Left cardiac atrium (tissue), 4 donors: ENCODE results near the gene ATF7. TPM values are rescaled to one million over a fixed set of nuclear protein-coding genes. Genes with fewer than 3 reads are reported as not detected.
"Not testable (repeated sequence)": the region's sequence is repeated elsewhere in the genome, so short reads cannot be mapped to it uniquely, and the experiment has no call there.

Experiments used
- ATAC-seq, 2 donors: fragments of 200-7000 bp; cut with Tn5 transposase; one replicate each; pipeline ENCODE4 v1.9.1; 2020; ENCODE audit warnings: mild to moderate bottlenecking in 2 of 2, moderate library complexity in 2 of 2
- DNase-seq: peaks from one replicate; pipeline ENCODE4 v3.0.0-alpha.2; 2020
- intact Hi-C, 2 donors: fragments of 100-400 bp; cut with DNase I; formaldehyde crosslinking; loops; one replicate each; pipeline versions ENCODE4 v1.14.1 to v1.15.1; 2022 to 2023
- total RNA-seq, 2 donors: library from RNA; stranded (reverse); fragmentation: NEBNext Ultra II Directional; extraction: Animal tissue kit (Norgen Biotek cat#: 25700); gene quantifications; one replicate each; pipeline ENCODE4 v1.2.1, GENCODE V29; 2021
- donor health status: DM: no; HTN: yes; CAD: no.
- donor health status: DM: no; HTN: yes; CAD: no; lungs with severe emphysema.
- donor health status: DM: yes; HTN: yes; CAD: no.
- donor health status: Dilated cardiomyopathy.

ATF7 gene
- total RNA-seq, 2 donors from 2014 or later = 30.1 to 34.7 TPM

DNA sequence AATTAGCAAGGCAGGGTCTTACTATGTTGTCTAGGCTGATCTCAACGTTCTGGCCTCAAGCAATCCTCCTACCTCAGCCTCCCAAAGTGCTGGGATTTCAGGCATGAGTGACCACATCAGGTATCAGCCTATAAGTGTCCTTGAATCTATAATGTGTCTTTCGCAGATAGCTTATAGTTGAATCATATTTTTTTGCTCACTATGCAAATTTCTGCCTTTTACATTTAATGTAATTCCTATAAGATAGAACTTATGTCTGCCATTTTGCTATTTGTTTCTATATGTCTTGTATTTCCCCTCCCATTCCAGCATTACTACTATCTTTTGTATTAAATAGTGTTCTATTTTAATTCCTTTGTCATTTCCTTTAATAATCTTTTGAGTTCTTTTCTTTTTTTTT is 10.5 kb upstream of the ATF7 start:
- DNase-seq (no peak), ATAC-seq (no peak)
- intact Hi-C loops = no loop called here

GRCh38 chr12:53635708-53636107 is 9.5 kb upstream of the ATF7 start:
- intact Hi-C loops, DNase-seq, ATAC-seq: not testable (repeated sequence)

GRCh38 chr12:53631721-53632120 is 5.5 kb upstream of the ATF7 start:
- intact Hi-C loops = no loop called here
- DNase-seq (no peak), ATAC-seq (no peak)

DNA sequence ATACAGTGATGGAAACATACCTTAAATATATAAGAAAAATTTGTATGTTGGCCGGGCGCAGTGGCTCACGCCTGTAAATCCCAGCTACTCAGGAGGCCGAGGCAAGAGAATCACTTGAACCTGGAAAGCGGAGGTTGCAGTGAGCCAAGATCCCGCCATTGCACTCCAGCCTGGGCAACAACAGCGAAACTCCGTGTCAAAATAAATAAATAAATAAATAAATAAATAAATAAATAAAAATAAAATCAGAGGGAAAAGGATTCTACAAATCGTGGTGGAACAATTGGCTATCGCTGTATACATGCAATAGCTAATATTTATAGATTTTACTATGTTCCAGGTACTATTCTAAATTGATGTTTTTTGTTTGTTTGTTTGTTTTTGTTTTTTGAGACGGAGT is 1.7 kb upstream of the ATF7 start:
- DNase-seq = no peak
- ATAC-seq = no peak
- intact Hi-C loops = loop anchor here in 1 of 2 donors (5.0 kb wide), 2 partner anchors 44 to 86 kb away; no protein-coding TSS in a partner anchor

GRCh38 chr12:53626702-53627169 is 554 bp upstream of the ATF7 start:
- intact Hi-C loops = loop anchor here in 1 of 2 donors (5.0 kb wide), 2 partner anchors 46 to 84 kb away; no protein-coding TSS in a partner anchor
- ATAC-seq (no peak), DNase-seq (no peak)

DNA sequence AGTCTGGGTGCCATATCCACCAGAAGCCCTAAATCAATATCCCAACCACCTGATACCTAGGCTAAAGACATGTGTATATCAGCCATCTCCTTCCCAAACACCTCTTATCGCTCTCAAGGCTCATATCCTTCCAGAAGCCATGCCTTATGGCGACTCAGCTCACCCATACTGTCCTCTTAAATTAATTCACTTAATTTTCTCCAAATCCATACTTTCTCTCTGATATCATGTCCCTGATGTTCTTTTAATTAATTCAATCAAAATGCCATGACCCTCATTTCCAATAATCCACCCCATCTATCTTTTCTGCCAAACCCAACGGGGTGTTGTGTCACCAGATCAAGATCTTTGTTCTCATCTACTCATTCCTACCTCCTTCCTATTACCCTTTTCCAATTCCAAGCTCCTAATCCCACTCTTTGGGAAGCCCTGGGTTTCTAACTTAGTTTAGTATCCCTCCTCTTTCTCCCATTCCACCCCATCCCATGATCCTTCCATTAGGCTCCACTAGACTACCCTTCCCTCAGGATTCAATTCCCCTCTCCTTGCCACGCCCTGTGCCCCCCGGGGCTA is 723 bp downstream of the ATF7 start:
- intact Hi-C loops = loop anchor here in 1 of 2 donors (5.0 kb wide), 2 partner anchors 47 to 83 kb away; no protein-coding TSS in a partner anchor
- no peak for ATAC-seq

GRCh38 chr12:53624956-53625355 is 1.2 kb downstream of the ATF7 start:
- intact Hi-C loops = loop anchor here in 1 of 2 donors (5.0 kb wide), 2 partner anchors 47 to 83 kb away; no protein-coding TSS in a partner anchor
- DNase-seq (no peak), ATAC-seq (no peak)

More for the DNA sequence above, 723 bp downstream of the ATF7 start:
- DNase-seq = no peak

DNA sequence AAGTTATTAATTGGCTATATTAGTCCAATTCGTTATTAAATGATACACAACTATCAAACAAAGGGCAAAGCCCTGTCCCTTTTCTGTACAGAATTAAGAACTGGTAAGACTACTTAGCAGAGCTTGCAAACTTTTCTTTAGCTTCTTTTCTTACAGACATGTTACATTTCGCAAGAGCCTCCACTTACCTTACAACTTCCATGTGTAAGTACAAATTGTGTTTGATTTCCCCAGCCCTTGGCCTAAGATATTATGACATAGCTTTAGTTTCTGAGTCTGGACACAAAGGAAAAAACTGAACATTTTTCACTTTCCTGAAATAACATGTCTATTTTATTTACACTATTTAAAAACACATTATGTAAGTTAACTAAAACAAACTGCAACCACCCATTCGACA is 1.7 kb downstream of the ATF7 start:
- no peak for ATAC-seq
- DNase-seq = no peak
- intact Hi-C loops = no loop called here

- intact Hi-C loops = no loop called here
- ATAC-seq = peak in 1 of 2 donors; percentile 6
- DNase-seq = no peak
Observed at GRCh38 chr12:53623548-53624385, 2.4 kb downstream of the ATF7 start.

DNA sequence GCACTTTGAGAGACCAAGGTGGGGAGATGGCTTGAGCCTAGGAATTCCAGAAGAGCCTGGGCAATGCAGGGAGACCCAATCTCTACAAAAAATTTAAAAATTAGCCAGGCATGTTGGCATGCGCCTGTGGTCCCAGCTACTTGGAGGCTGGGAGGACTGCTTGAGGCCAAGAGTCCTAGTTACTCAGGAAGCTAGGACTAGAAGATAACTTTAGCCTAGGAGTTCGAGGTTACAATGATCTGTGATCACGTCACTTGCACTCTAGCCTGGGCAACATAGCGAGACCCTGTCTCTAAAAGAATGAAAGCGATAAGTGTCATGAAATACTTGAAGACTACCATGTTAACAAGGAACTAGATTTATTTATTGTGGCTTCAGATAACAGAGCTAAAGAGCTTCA is 3.5 kb downstream of the ATF7 start:
- DNase-seq (no peak), ATAC-seq (no peak)
- intact Hi-C loops = no loop called here

GRCh38 chr12:53618275-53618674 is 7.9 kb downstream of the ATF7 start:
- intact Hi-C loops = no loop called here
- DNase-seq = no peak
- ATAC-seq = no peak

- intact Hi-C loops = no loop called here
- ATAC-seq = no peak
- DNase-seq = no peak
Observed at GRCh38 chr12:53617700-53618099, 8.5 kb downstream of the ATF7 start.

DNA sequence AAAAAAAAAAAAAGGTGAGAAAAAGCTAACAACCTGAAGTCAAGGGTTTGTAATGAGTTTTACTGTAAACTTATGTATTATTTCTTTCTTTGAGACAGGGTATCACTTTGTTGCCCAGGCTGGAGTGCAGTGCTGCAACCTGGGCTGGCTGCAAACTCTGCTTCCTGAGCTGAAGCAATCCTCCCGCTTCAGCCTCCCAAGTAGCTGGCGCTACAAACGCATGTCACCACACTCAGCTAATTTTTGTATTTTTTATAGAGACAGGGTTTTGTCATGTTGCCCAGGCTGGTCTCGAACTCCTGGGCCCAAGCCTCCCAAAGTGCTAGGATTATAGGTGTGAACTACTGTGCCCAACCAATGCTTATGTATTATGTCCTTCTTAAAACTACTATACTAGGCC is 9.2 kb downstream of the ATF7 start:
- intact Hi-C loops = no loop called here
- ATAC-seq (no peak), DNase-seq (no peak)

GRCh38 chr12:53613821-53614220 is 12.4 kb downstream of the ATF7 start:
- DNase-seq (no peak), ATAC-seq (no peak)
- intact Hi-C loops = no loop called here

DNA sequence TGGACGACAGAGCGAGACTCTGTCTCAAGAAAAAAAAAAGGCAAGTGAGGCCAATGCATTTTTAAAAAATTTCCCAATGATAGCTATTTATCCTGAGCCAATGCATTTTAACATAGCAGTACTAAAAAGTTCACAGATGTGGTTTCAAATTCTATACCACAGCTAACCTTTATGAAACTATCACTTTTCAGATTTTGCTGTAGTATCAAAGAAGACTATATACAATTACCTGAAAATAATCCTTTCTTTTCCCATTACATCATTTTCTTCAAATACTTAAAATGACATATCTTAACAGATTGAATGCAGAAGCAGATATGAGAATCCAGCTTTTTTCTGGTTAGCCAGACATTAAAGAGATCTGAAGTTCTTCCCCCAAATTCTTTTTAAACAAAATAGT is 13.2 kb downstream of the ATF7 start:
- DNase-seq (no peak), ATAC-seq (no peak)
- intact Hi-C loops = no loop called here

DNA sequence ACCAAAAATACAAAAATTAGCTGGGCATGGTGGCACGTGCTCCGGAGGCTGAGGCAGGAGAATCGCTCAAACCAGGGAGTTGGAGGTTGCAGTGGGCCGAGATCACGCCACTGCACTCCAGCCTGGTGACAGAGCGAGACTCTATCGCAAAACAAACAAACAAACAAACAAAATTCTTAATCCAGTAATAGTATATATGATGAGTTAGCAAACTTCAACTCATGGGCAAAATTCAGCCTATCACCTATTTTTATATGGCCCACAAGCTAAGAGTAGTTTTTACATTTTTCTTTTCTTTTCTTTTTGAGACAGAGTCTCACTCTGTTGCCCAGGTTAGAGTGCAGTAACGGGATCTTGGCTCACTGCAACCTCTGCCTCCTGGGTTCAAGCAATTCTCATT is 14.9 kb downstream of the ATF7 start:
- DNase-seq (no peak), ATAC-seq (no peak)
- intact Hi-C loops = no loop called here

GRCh38 chr12:53606688-53607087 is 19.5 kb downstream of the ATF7 start:
- DNase-seq, ATAC-seq, intact Hi-C loops: not testable (repeated sequence)

DNA sequence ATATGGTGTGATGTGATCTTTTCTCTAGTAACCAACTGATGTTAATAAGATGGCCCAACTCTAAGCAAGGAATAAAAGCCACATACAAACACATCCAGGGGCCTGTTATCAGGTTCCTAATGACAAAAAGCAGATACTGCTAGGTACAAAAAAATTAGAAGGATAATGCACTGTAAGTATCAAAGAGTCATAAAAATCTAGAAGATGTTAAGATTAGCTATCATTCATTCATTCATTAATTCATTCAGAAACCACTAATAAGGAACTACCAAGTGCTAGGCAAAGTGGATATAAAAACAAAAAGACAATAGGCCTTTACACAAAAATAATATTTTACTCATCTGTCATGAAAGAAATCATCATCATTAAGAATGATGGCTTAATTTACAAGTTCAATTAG is 21.6 kb downstream of the ATF7 start:
- ATAC-seq = no peak
- intact Hi-C loops = no loop called here

DNA sequence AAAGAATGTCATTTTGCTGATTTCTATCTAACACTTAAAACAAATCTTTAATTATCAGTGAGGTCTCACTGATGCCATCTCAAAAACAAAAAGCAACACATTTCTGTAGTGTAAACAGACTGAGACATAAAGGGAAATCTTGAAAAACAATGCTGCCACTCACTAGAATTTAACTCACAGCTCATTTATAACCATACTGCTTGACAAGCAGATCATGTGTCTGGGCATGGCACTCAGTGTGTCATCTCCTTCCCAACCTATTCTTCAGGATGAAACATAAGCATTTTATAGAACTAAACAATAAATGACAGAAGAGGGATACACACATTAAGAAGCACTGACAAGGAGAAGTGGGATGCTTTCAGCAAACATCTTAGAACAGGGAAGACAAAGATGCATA is 22.4 kb downstream of the ATF7 start:
- no peak for ATAC-seq
- DNase-seq = no peak
- intact Hi-C loops = no loop called here

More for the DNA sequence above, 21.6 kb downstream of the ATF7 start:
- no peak for DNase-seq

GRCh38 chr12:53603196-53603595 is 23.0 kb downstream of the ATF7 start:
- ATAC-seq = no peak
- intact Hi-C loops = no loop called here
- DNase-seq = no peak
